ENCODE measurements around the gene DMTF1.

The DMTF1 gene

DNA sequence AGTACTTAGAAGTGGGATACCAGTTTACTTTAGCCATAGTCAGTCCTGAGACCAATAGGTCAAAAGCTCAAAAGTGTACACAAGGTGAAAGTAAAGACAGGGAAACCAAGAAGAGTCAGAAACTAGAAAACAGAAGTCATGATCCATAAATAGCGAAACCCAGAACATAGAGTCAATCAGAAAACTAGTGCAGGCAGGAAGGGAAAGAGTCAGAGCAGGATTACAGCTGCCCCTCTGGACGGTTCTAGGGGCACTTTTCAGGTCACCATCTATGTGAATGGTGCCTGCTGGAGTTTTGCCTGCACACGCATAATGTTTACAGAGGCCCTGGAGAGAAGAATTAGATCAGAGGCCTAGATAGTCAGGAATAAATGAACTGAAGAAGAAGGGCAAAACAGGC is 22.4 kb upstream of the DMTF1 start:
- ATAC-seq: no peak
- TF ChIP-seq, protein P1, sequence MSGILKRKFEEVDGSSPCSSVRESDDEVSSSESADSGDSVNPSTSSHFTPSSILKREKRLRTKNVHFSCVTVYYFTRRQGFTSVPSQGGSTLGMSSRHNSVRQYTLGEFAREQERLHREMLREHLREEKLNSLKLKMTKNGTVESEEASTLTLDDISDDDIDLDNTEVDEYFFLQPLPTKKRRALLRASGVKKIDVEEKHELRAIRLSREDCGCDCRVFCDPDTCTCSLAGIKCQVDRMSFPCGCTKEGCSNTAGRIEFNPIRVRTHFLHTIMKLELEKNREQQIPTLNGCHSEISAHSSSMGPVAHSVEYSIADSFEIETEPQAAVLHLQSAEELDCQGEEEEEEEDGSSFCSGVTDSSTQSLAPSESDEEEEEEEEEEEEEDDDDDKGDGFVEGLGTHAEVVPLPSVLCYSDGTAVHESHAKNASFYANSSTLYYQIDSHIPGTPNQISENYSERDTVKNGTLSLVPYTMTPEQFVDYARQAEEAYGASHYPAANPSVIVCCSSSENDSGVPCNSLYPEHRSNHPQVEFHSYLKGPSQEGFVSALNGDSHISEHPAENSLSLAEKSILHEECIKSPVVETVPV (CRISPR knock-in tag; IDR thresholded peaks at IDR 0.05): no peak
- TF ChIP-seq TOX (CRISPR knock-in tag; IDR thresholded peaks at IDR 0.05; ENCODE audit: borderline replicate concordance): no peak
- TF ChIP-seq OSR1 (CRISPR knock-in tag; IDR thresholded peaks at IDR 0.05): no peak
- TF ChIP-seq ZC3H10 (CRISPR knock-in tag; IDR thresholded peaks at IDR 0.05): no peak
- no peak for TF ChIP-seq ARNTL (CRISPR knock-in tag; IDR thresholded peaks at IDR 0.05; ENCODE audit: borderline replicate concordance, low read depth)
- no peak for TF ChIP-seq TCF4 (CRISPR knock-in tag; IDR thresholded peaks at IDR 0.05; ENCODE audit: borderline replicate concordance)
- no peak for TF ChIP-seq ZNF565 (CRISPR knock-in tag; conservative IDR thresholded peaks at IDR 0.05; ENCODE audit: low read depth)
- TF ChIP-seq, protein P2, sequence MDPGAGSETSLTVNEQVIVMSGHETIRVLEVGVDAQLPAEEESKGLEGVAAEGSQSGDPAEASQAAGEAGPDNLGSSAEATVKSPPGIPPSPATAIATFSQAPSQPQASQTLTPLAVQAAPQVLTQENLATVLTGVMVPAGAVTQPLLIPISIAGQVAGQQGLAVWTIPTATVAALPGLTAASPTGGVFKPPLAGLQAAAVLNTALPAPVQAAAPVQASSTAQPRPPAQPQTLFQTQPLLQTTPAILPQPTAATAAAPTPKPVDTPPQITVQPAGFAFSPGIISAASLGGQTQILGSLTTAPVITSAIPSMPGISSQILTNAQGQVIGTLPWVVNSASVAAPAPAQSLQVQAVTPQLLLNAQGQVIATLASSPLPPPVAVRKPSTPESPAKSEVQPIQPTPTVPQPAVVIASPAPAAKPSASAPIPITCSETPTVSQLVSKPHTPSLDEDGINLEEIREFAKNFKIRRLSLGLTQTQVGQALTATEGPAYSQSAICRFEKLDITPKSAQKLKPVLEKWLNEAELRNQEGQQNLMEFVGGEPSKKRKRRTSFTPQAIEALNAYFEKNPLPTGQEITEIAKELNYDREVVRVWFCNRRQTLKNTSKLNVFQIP (CRISPR knock-in tag; IDR thresholded peaks at IDR 0.05; ENCODE audit: borderline replicate concordance, low read depth): no peak
- TF ChIP-seq ZNF8 (CRISPR knock-in tag; IDR thresholded peaks at IDR 0.05): no peak
- TF ChIP-seq ESRRG (CRISPR knock-in tag; IDR thresholded peaks at IDR 0.05): no peak
- no peak for TF ChIP-seq PPARA (CRISPR knock-in tag; IDR thresholded peaks at IDR 0.05; ENCODE audit: borderline replicate concordance)
- no peak for TF ChIP-seq ZNF70 (CRISPR knock-in tag; IDR thresholded peaks at IDR 0.05)
- TF ChIP-seq, protein P3, sequence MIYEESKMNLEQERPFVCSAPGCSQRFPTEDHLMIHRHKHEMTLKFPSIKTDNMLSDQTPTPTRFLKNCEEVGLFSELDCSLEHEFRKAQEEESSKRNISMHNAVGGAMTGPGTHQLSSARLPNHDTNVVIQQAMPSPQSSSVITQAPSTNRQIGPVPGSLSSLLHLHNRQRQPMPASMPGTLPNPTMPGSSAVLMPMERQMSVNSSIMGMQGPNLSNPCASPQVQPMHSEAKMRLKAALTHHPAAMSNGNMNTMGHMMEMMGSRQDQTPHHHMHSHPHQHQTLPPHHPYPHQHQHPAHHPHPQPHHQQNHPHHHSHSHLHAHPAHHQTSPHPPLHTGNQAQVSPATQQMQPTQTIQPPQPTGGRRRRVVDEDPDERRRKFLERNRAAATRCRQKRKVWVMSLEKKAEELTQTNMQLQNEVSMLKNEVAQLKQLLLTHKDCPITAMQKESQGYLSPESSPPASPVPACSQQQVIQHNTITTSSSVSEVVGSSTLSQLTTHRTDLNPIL (CRISPR knock-in tag; IDR thresholded peaks at IDR 0.05; ENCODE audit: low read depth): no peak
- TF ChIP-seq ISL1 (CRISPR knock-in tag; IDR thresholded peaks at IDR 0.05): no peak
- TF ChIP-seq GLIS3 (CRISPR knock-in tag; IDR thresholded peaks at IDR 0.05): no peak
- TF ChIP-seq CSDC2 (CRISPR knock-in tag; IDR thresholded peaks at IDR 0.05): no peak
- TF ChIP-seq, protein P4, sequence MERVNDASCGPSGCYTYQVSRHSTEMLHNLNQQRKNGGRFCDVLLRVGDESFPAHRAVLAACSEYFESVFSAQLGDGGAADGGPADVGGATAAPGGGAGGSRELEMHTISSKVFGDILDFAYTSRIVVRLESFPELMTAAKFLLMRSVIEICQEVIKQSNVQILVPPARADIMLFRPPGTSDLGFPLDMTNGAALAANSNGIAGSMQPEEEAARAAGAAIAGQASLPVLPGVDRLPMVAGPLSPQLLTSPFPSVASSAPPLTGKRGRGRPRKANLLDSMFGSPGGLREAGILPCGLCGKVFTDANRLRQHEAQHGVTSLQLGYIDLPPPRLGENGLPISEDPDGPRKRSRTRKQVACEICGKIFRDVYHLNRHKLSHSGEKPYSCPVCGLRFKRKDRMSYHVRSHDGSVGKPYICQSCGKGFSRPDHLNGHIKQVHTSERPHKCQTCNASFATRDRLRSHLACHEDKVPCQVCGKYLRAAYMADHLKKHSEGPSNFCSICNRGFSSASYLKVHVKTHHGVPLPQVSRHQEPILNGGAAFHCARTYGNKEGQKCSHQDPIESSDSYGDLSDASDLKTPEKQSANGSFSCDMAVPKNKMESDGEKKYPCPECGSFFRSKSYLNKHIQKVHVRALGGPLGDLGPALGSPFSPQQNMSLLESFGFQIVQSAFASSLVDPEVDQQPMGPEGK (CRISPR knock-in tag; IDR thresholded peaks at IDR 0.05; ENCODE audit: borderline replicate concordance): no peak
- TF ChIP-seq ZFP3 (CRISPR knock-in tag; IDR thresholded peaks at IDR 0.05): no peak

DNA sequence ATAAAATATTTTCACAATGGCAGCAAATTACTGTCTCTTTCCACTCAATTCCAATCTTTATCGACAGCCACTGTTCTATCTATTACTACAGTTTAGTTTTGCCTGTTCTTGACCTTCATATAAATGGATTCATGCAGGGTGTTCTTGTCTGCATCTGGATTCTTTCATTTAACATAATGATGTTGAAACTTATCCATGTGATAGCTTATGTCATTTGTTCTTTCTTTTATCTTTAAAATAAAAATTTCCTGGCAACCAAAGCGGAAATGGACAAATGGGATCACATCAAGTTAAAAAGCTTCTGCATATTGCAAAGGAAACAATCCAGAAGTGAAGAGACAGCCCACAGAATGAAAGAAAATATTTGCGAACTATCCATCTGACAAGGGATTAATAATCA is 20.5 kb upstream of the DMTF1 start:
- no peak for TF ChIP-seq ZC3H10 (CRISPR knock-in tag; IDR thresholded peaks at IDR 0.05)
- TF ChIP-seq, protein P5, sequence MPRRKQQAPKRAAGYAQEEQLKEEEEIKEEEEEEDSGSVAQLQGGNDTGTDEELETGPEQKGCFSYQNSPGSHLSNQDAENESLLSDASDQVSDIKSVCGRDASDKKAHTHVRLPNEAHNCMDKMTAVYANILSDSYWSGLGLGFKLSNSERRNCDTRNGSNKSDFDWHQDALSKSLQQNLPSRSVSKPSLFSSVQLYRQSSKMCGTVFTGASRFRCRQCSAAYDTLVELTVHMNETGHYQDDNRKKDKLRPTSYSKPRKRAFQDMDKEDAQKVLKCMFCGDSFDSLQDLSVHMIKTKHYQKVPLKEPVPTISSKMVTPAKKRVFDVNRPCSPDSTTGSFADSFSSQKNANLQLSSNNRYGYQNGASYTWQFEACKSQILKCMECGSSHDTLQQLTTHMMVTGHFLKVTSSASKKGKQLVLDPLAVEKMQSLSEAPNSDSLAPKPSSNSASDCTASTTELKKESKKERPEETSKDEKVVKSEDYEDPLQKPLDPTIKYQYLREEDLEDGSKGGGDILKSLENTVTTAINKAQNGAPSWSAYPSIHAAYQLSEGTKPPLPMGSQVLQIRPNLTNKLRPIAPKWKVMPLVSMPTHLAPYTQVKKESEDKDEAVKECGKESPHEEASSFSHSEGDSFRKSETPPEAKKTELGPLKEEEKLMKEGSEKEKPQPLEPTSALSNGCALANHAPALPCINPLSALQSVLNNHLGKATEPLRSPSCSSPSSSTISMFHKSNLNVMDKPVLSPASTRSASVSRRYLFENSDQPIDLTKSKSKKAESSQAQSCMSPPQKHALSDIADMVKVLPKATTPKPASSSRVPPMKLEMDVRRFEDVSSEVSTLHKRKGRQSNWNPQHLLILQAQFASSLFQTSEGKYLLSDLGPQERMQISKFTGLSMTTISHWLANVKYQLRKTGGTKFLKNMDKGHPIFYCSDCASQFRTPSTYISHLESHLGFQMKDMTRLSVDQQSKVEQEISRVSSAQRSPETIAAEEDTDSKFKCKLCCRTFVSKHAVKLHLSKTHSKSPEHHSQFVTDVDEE (CRISPR knock-in tag; IDR thresholded peaks at IDR 0.05): no peak
- TF ChIP-seq, protein P3 (CRISPR knock-in tag; IDR thresholded peaks at IDR 0.05; ENCODE audit: low read depth): no peak
- TF ChIP-seq, protein P4 (CRISPR knock-in tag; IDR thresholded peaks at IDR 0.05; ENCODE audit: borderline replicate concordance): no peak
- no peak for TF ChIP-seq PPARA (CRISPR knock-in tag; IDR thresholded peaks at IDR 0.05; ENCODE audit: borderline replicate concordance)
- TF ChIP-seq RARB (CRISPR knock-in tag; IDR thresholded peaks at IDR 0.05): no peak
- no peak for TF ChIP-seq ZNF70 (CRISPR knock-in tag; IDR thresholded peaks at IDR 0.05)
- no peak for TF ChIP-seq TCF4 (CRISPR knock-in tag; IDR thresholded peaks at IDR 0.05; ENCODE audit: borderline replicate concordance)
- no peak for TF ChIP-seq ZFP30 (CRISPR knock-in tag; IDR thresholded peaks at IDR 0.05)
- TF ChIP-seq ZNF565 (CRISPR knock-in tag; conservative IDR thresholded peaks at IDR 0.05; ENCODE audit: low read depth): no peak
- no peak for TF ChIP-seq ISL1 (CRISPR knock-in tag; IDR thresholded peaks at IDR 0.05)
- TF ChIP-seq ZFP3 (CRISPR knock-in tag; IDR thresholded peaks at IDR 0.05): no peak
- TF ChIP-seq, protein P2 (CRISPR knock-in tag; IDR thresholded peaks at IDR 0.05; ENCODE audit: borderline replicate concordance, low read depth): no peak
- TF ChIP-seq, protein P1 (CRISPR knock-in tag; IDR thresholded peaks at IDR 0.05): no peak
- TF ChIP-seq ARNTL (CRISPR knock-in tag; IDR thresholded peaks at IDR 0.05; ENCODE audit: borderline replicate concordance, low read depth): no peak
- no peak for ATAC-seq

Data from SK-N-SH treated with all-trans-retinoic acid at 6 μM for 48 hours (cell line).